ENCODE data around the gene ELK1.

DNA sequence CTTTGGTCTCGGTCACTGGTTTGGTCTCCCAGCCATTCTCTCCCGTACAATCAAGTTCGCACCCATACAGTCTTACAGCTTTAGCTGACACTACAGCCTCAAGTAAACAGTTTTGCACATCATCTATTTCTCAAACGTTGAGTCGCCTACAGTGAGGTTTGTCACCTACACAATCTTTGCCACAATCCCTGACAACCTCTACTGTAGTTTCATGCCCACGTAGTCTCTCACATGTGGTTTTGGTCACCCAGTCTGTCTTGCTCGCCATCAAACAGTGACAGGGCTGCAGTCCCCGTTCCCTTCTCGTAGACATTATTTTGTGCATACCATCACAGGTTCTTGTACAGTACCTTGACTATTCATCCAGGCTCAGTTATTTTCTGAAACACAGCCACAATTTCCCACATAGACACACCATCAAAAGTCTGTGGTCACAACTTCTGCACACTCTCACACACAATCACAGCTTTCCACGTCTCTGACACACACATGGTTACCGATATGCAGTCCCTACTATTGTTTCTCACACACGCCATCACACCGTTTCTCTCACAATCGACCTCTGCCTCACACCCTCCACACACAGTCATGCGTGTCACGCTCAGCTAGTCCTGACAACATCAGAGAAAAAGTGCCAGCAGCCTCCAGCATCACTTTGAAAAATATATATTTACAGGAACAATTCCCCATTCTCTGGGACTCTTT lies 15.3 kb downstream of the ELK1 start:
- no peak for TF ChIP-seq CTCF (IDR thresholded peaks at IDR 0.05)
- no peak for TF ChIP-seq POLR2A (IDR thresholded peaks at IDR 0.05)
